T-cell (primary cell): Measurements from ENCODE around the gene DHODH. TPM values are rescaled to one million over a fixed set of nuclear protein-coding genes. Genes with fewer than 3 reads are reported as not detected.

Experiments
- total RNA-seq, 35 experiments: library from RNA in 6 of 35; stranded (reverse) in 6 of 35; fragments of 120-200 nt in 1 of 35; gene quantifications; one replicate each; pipeline versions ENCODE4 v1.2.1 to v1.2.4 and lab custom pipeline; 2013 to 2026

Gene DHODH
- total RNA-seq, 5 donors from 2014 or later (not counting 1 experiment from before 2014, with no cell fraction given) = 6.0 to 11.9 (median 11.2) TPM

Other genes starting within 250 kb of the DHODH start
- 100 to 1,000 TPM in 3 of 5 donors, 10 to 100 TPM in 2; 96.6 to 152 (median 101) TPM for gene AP1G1, start 199.9 kb upstream of the DHODH start, total RNA-seq
- 10 to 100 TPM; 26.8 to 44.0 (median 29.3) TPM for gene ATXN1L, start 162.8 kb upstream of the DHODH start, total RNA-seq
- 10 to 100 TPM in 2 of 5 donors, 1 to 10 TPM in 3; 8.0 to 17.9 (median 9.3) TPM for gene ZNF821, start 124.6 kb upstream of the DHODH start, total RNA-seq
- gene IST1, start 113.2 kb upstream of the DHODH start, total RNA-seq = 100 to 1,000 TPM; 249 to 278 (median 263) TPM
- gene PKD1L3, start 8.3 kb upstream of the DHODH start, total RNA-seq = under 1 TPM in 3 of 5 donors, not detected in 2; 0.08 to 0.20 (median 0.09) TPM
- gene HP, start 45.8 kb downstream of the DHODH start, total RNA-seq = 10 to 100 TPM in 3 of 5 donors, not detected in 2; 11.3 to 18.3 (median 12.4) TPM
- gene HPR, start 54.5 kb downstream of the DHODH start, total RNA-seq = not detected
- gene TXNL4B, start 84.9 kb downstream of the DHODH start, total RNA-seq = 10 to 100 TPM; 10.9 to 24.2 (median 19.4) TPM
- gene DHX38, start 85.1 kb downstream of the DHODH start, total RNA-seq = 100 to 1,000 TPM in 4 of 5 donors, 10 to 100 TPM in 1; 97.5 to 122 (median 116) TPM
- 1 to 10 TPM in 4 of 5 donors, under 1 TPM in 1; 0.23 to 3.2 (median 1.1) TPM for gene PMFBP1, start 163.4 kb downstream of the DHODH start, total RNA-seq